ENCODE measurements around the gene CCL16. TPM values are rescaled to one million over a fixed set of nuclear protein-coding genes. Genes with fewer than 3 reads are reported as not detected.

The CCL16 gene
- total RNA-seq, 1 donor from 2014 or later, result not detected

DNA sequence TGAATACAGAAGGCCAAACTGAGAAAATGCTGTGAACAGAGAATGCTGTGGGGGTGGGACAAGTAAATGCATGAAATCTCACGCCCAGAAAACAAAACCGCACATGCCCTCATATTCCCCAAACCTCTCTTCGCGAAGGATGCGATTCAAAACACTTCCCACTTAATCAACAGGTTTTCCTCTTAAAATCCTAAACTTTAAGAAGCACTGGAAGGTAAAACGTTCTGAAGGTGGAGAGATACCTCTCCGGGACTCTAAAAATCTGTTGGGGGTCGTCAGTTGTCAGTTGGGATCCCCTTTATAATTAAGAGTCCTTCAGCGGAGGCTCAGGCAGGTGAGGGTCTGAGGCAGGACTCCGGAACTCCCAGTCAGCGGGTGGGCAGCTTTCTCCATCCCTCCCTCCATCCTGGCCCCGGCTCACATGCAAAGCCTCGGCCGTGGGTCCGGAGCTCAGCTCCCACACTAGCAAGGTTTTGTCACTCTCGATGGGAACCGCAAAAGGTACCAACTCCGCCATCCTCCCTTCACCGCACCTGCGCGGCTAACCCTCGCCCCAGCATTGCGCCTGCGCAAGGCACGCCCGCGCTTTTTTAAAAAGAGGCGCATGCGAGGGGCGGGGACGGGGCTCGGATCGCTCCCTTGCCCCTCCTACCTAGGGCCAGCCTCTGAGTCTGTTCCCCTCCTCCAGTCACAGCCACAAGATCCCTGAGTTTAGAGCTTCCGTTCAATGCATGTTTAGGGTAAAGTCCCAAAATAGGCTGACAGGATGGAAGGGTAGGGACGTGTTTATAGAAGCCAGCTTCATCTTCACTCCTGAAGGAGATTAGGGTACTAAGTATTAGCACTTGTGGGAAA lies 50.9 kb downstream of the CCL16 start, which contains the start of gene RDM1:
Gene RDM1 (minus strand): TSS at position 563 of the 855 bp plus-strand sequence. CDS start 46 bp downstream, at position 517.
- DNase-seq (ENCODE audit: low read depth), result no peak
- peak within 1 kb of the TSS; percentile 61 for H3K4me3 ChIP-seq (ENCODE audit: low read depth, low read length)
- no peak for TF ChIP-seq CTCF (conservative IDR thresholded peaks at IDR 0.05; ENCODE audit: low read depth, low read length)

GRCh38 chr17:35927714-35928113 lies 53.6 kb downstream of the CCL16 start:
- TF ChIP-seq CTCF (conservative IDR thresholded peaks at IDR 0.05; ENCODE audit: low read depth, low read length), result no peak
- no peak overlapping the region for H3K4me3 ChIP-seq (ENCODE audit: low read depth, low read length)
- DNase-seq (ENCODE audit: low read depth), result no peak

Other genes starting within 250 kb of the CCL16 start
- gene RASL10B, start 249.9 kb downstream of the CCL16 start, total RNA-seq, result 0.92 and 1.6 TPM in 2 replicates
- gene GAS2L2, start 228.3 kb downstream of the CCL16 start, total RNA-seq, result not detected in 2 replicates
- 1.0 TPM in 1 of 2 replicates, not detected in the other for gene C17orf50, start 220.6 kb downstream of the CCL16 start, total RNA-seq
- not detected in 2 replicates for gene MMP28, start 185.9 kb downstream of the CCL16 start, total RNA-seq
- 17.3 and 28.1 TPM in 2 replicates for gene TAF15, start 172.0 kb downstream of the CCL16 start, total RNA-seq
- not detected in 2 replicates for gene HEATR9, start 112.6 kb downstream of the CCL16 start, total RNA-seq
- not detected in 2 replicates for gene CCL5, start 101.1 kb downstream of the CCL16 start, total RNA-seq
- gene RDM1, start 50.7 kb downstream of the CCL16 start, total RNA-seq, result 2.8 and 4.0 TPM in 2 replicates
- gene LYZL6, start 37.8 kb downstream of the CCL16 start, total RNA-seq, result not detected in 2 replicates
- not detected in 2 replicates for gene CCL14, start 5.2 kb upstream of the CCL16 start, total RNA-seq
- not detected in 2 replicates for gene CCL15, start 20.1 kb upstream of the CCL16 start, total RNA-seq
- gene CCL23, start 36.5 kb upstream of the CCL16 start, total RNA-seq, result not detected in 2 replicates
- not detected in 2 replicates for gene CCL18, start 82.8 kb upstream of the CCL16 start, total RNA-seq
- 1.3 TPM in 1 of 2 replicates, not detected in the other for gene CCL3, start 108.6 kb upstream of the CCL16 start, total RNA-seq
- 0.40 TPM in 1 of 2 replicates, not detected in the other for gene CCL4, start 122.3 kb upstream of the CCL16 start, total RNA-seq
- gene TBC1D3B, start 195.1 kb upstream of the CCL16 start, total RNA-seq, result 4.8 TPM in 1 of 2 replicates, not detected in the other
- gene CCL3L1, start 215.3 kb upstream of the CCL16 start, total RNA-seq, result not detected in 2 replicates
- not detected in 2 replicates for gene CCL4L2, start 229.6 kb upstream of the CCL16 start, total RNA-seq